Lower lobe of right lung (tissue), 2 donors: ENCODE measurements around the gene RPRD1A. TPM values are rescaled to one million over a fixed set of nuclear protein-coding genes. Genes with fewer than 3 reads are reported as not detected.

Experiments used
- ATAC-seq, 2 donors: fragments of 200-7000 bp; cut with Tn5 transposase; one replicate each; pipeline ENCODE4 v1.9.1; 2020 to 2022; ENCODE audit warnings: mild to moderate bottlenecking in 2 of 2, moderate library complexity in 2 of 2
- DNase-seq: peaks from one replicate; pipeline ENCODE4 v3.0.0-alpha.2; 2020
- H3K27ac ChIP-seq: fragments of 200-600 bp; one replicate; pipeline ENCODE4 v1.8.0; 2022
- H3K27me3 ChIP-seq: fragments of 200-600 bp; one replicate; pipeline ENCODE4 v1.8.0; 2022; ENCODE audit warnings: low read depth
- H3K36me3 ChIP-seq: fragments of 200-600 bp; one replicate; pipeline ENCODE4 v1.8.0; 2022; ENCODE audit warnings: mild to moderate bottlenecking
- H3K4me1 ChIP-seq: fragments of 200-600 bp; one replicate; pipeline ENCODE4 v1.8.0; 2022
- H3K4me3 ChIP-seq: fragments of 200-600 bp; one replicate; pipeline ENCODE4 v1.8.0; 2022; ENCODE audit warnings: mild to moderate bottlenecking
- H3K9me3 ChIP-seq: fragments of 200-600 bp; one replicate; pipeline ENCODE4 v1.8.0; 2022
- CTCF ChIP-seq: fragments of 200-600 bp; IDR thresholded peaks from one replicate; pipeline ENCODE4 v1.8.0; 2022; ENCODE audit warnings: antibody characterized with exemption, mild to moderate bottlenecking
- intact Hi-C: fragments of 100-400 bp; cut with DNase I; formaldehyde crosslinking; loops from one replicate; pipeline ENCODE4 v1.11.0; 2022
- total RNA-seq: library from RNA; stranded (reverse); fragmentation: NEBNext Ultra II Directional; extraction: Animal tissue kit (Norgen Biotek cat#: 25700); gene quantifications from one replicate; pipeline ENCODE4 v1.2.1, GENCODE V29; 2021
- donor health status: DM: no; HTN: yes; CAD: no; lungs with severe emphysema.

Gene RPRD1A
- total RNA-seq, 1 donor from 2014 or later = 39.1 TPM

DNA sequence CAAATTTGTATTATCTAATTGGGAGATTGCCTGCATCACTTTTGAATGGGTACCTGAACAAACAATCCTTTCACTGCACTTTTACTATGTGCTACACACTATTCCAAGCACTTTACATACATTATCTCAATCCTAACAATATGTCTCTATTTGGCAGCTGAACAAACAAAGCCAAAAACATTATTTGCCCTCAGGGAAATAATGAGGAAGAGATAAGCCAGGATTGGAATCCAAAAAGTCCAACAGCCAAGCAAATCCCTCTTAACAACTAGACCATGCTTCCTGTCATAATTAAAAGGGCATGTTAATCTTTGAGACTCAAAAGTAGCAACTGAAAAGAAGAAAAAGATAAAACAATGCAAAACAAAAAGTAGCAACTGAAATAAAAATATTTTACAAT is 32.1 kb downstream of the RPRD1A start:
- H3K9me3 ChIP-seq = peaks cover 7% of the 10 kb centered on the region
- no peak overlapping the region for H3K4me3 ChIP-seq
- DNase-seq (no peak), ATAC-seq (no peak)
- no peaks in the 10 kb centered on the region for H3K27me3 ChIP-seq
- TF ChIP-seq CTCF = no peak
- peaks cover 9% of the 10 kb centered on the region for H3K4me1 ChIP-seq
- intact Hi-C loops = no loop called here
- H3K27ac ChIP-seq = no peak overlapping the region
- H3K36me3 ChIP-seq = peaks cover 9% of the 10 kb centered on the region

DNA sequence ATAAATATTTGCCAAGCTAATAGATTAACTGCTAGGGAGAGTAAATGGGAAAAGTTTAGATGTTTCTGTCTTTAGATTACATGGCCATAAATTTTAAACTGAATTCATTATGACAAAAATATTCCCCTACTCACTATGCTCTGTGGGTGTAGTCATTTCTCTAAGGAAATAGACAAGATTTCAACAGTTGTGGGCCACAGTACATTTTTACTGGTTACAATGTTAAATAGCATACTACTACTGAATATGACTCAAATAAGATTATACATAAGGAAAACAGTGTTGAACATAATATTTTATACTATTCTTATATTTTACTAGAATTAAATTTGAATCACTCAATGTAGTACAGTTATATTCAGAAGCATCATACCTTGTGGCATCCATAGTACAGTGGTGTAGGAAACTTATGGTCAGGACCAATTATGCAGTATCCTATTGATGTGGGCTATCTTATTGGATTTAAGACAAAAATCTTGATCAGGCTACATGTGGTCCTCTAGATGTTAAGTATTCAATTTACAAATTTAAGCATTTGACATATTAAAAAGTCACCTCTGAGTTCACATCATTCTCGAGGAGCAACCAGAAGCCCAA is 33.0 kb downstream of the RPRD1A start:
- Histone ChIP-seq H3K9me3 (peaks cover 7% of the 10 kb centered on the region), H3K4me1 (peaks cover 9% of the 10 kb centered on the region), H3K36me3 (peaks cover 16% of the 10 kb centered on the region), H3K4me3 (no peak overlapping the region), H3K27me3 (no peaks in the 10 kb centered on the region), H3K27ac (no peak overlapping the region)
- ATAC-seq (no peak), DNase-seq (no peak)
- intact Hi-C loops = no loop called here
- no peak for TF ChIP-seq CTCF

- Histone ChIP-seq H3K9me3 (no peaks in the 10 kb centered on the region), H3K4me1 (peaks cover 9% of the 10 kb centered on the region), H3K27me3 (no peaks in the 10 kb centered on the region), H3K4me3 (no peak overlapping the region), H3K36me3 (peaks cover 32% of the 10 kb centered on the region), H3K27ac (no peak overlapping the region)
- no peak for TF ChIP-seq CTCF
- DNase-seq (no peak), ATAC-seq (no peak)
- intact Hi-C loops = no loop called here
Observed at GRCh38 chr18:36031903-36032302, 35.5 kb downstream of the RPRD1A start.

GRCh38 chr18:36031407-36031806 is 36.0 kb downstream of the RPRD1A start:
- peaks cover 37% of the 10 kb centered on the region for H3K36me3 ChIP-seq
- DNase-seq = no peak
- no peak for TF ChIP-seq CTCF
- H3K4me3 ChIP-seq = no peak overlapping the region
- intact Hi-C loops = no loop called here
- no peaks in the 10 kb centered on the region for H3K27me3 ChIP-seq
- H3K4me1 ChIP-seq = peaks cover 9% of the 10 kb centered on the region
- no peak for ATAC-seq
- H3K27ac ChIP-seq = no peak overlapping the region
- H3K9me3 ChIP-seq = no peaks in the 10 kb centered on the region

DNA sequence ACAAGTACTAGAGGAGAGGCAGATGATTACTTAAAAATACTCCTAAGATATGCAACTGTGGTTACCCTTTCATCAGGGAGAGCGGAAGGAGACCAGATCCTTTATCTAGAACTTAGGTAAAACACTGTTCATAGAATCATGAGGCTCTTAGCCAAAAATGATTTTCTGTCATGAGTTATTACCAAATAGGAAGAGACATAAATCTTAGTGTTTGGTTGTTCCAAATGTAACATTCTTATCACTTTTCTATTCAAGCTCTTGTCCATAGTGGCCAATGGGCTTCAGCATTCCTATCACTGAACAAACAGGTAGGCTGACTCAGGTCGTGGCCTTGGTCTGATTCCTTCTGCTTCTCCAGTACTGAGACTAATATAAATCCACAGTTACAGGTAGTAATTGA is 38.5 kb downstream of the RPRD1A start:
- DNase-seq (no peak), ATAC-seq (no peak)
- Histone ChIP-seq H3K4me1 (no peaks in the 10 kb centered on the region), H3K27me3 (no peaks in the 10 kb centered on the region), H3K36me3 (peaks cover 53% of the 10 kb centered on the region), H3K9me3 (no peaks in the 10 kb centered on the region), H3K4me3 (no peak overlapping the region), H3K27ac (no peak overlapping the region)
- no peak for TF ChIP-seq CTCF
- intact Hi-C loops = no loop called here
